AG10803 (cell line): ENCODE measurements around the gene BICDL2.

Experiments used
- DNase-seq: peaks from one replicate; pipeline ENCODE4 v3.0.0; 2010; ENCODE audit warnings: low read depth
- H3K4me3 ChIP-seq: 2 replicates; pipeline ENCODE4 v1.5.1; 2011; ENCODE audit warnings: mild to moderate bottlenecking, low read length, control low read depth
- TF ChIP-seq, protein P1 (sequence below): conservative IDR thresholded peaks from 2 replicates; pipeline ENCODE4 v1.5.1; 2011; ENCODE audit warnings: mild to moderate bottlenecking, low read length, control low read depth, inconsistent platforms

Gene BICDL2

DNA sequence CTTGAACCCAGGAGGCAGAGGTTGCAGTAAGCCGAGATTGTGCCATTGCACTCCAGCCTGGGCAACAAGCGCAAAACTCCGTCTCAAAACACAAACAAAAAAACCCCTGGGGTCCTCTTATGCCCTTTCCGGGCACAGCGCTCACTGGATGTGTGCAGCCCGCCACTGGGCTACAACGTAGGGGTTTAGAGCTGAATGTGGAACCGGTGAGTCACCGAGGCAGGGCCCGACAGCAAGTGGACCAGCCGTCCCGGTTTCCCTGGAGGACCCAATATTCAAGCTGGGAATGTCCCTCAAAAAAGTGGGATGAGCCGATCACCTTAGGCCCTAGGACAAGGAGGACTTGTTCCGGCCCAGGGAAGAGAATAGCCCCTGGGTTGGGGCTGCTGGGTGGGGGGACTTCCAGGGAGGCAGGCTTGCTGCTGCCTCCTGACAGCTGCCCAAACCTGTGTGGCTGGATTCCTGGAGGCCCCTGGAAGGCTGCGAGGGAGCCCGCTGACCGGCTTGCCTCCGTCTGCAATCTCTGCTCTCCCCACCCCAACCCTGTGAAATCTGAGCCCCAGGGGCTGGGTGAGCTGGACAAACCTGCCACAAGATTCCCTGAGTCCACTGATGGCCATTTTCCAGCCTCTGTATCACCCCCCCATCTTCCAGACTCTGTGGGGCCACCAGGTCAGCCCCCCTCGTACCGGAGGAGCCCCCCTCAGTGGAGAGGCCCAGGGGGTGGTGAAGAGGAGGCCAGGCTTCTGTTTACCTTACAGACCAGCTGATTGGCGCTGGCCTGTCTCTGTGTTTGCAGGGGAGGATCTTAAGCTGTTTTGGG, 27.0 kb downstream of the BICDL2 start:
- TF ChIP-seq, protein P1, sequence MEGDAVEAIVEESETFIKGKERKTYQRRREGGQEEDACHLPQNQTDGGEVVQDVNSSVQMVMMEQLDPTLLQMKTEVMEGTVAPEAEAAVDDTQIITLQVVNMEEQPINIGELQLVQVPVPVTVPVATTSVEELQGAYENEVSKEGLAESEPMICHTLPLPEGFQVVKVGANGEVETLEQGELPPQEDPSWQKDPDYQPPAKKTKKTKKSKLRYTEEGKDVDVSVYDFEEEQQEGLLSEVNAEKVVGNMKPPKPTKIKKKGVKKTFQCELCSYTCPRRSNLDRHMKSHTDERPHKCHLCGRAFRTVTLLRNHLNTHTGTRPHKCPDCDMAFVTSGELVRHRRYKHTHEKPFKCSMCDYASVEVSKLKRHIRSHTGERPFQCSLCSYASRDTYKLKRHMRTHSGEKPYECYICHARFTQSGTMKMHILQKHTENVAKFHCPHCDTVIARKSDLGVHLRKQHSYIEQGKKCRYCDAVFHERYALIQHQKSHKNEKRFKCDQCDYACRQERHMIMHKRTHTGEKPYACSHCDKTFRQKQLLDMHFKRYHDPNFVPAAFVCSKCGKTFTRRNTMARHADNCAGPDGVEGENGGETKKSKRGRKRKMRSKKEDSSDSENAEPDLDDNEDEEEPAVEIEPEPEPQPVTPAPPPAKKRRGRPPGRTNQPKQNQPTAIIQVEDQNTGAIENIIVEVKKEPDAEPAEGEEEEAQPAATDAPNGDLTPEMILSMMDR: no peak
- no peak overlapping the region for H3K4me3 ChIP-seq
- no peak for DNase-seq

DNA sequence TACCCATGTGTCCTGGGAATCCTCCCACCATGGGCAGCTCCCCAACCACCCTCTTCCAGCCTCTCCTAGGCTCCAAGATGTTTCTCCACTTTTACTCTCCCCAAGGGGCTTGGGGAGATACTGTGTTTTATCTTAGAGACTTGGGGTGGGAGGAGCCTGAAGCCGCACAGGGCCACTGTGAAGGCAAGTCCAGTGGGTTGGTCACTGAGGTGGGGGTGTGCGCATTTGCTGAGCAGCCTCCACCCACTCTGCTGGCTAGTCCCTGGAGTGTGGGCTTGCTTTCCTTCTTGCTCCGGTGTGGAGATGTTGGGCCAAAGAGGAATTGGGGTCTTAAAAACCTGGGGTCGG, 28.1 kb downstream of the BICDL2 start:
- TF ChIP-seq, protein P1: no peak
- DNase-seq: no peak
- H3K4me3 ChIP-seq: no peak overlapping the region

DNA sequence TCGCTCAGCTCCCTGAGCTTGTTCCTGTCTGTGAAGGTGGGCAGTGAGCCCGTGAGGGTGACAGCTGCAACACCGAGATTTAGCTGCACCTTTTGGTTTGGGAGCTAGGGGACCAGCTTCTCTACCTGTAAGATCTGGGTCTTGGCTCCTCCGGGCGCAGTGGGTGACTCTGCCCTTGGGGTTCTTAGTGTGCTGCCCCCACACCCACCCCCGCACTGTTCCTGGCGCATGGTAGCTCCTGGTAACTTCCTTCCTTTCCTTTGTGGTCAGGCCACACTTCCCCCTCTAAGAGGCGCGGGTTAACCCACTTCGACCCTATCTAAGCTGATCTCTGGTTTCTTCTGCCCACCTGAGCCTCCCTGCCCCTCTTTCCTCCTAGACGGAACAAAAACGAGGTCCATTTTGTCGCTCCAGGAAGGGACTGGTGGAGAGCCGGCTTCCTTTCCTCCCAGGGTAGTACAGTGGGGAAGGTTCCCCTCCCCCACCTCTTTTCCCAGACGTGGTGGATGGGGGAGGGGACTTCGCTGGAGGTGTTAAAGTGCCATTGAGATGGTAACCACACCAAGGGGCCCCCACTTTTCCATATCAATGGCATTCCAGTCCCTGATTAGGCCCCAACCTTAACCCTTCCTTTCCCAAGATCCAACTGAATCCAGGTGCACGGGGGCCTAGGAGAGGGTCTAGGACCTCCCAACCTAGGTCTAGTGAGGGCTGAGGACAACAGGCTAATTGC, 28.6 kb downstream of the BICDL2 start:
- TF ChIP-seq, protein P1: no peak
- no peak for DNase-seq
- no peak overlapping the region for H3K4me3 ChIP-seq

DNA sequence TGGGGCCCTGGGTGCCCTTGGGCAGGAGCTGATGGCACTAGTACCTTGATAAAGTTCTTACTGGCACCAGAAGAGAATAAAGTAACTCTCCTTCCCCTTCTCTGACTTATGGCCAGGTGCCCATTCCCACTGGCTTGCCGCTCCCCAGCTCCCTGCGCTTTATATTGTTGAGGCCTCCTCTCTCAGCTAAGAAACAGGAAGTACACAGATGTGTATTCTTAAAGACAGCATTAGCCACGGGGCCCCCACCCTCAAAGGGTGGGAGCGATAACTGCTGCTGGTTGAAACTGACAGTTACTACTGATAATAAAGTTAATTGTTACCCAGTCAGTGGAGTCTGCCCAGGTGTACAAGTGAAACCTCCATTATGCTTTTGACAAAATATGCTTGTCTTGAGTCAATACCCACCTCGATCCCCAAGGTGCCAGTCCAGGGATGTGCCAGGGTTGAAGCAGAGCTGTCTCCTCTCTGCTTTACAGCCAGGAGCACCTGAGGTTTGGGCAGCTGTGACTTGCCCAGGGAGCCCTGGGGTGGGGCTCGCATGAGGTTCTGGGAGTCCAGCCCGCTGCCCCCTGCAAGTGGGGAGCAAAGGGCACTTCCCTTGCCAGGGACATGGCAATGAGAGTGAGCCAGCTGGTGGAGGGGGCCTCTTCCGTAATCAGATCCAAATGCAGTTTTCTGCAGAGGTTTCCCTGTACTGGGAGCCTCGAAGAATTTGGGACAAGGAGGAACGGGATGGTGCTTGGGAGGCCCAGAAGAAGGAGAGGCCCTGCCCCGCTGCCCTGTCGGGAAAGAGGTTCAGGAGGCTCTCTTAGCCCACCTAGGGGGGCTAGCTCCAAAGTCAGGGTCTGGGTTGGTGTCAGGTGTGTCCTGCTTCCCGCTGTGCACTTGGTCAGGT, 29.4 kb downstream of the BICDL2 start:
- TF ChIP-seq, protein P1: no peak
- no peak for DNase-seq
- no peak overlapping the region for H3K4me3 ChIP-seq

DNA sequence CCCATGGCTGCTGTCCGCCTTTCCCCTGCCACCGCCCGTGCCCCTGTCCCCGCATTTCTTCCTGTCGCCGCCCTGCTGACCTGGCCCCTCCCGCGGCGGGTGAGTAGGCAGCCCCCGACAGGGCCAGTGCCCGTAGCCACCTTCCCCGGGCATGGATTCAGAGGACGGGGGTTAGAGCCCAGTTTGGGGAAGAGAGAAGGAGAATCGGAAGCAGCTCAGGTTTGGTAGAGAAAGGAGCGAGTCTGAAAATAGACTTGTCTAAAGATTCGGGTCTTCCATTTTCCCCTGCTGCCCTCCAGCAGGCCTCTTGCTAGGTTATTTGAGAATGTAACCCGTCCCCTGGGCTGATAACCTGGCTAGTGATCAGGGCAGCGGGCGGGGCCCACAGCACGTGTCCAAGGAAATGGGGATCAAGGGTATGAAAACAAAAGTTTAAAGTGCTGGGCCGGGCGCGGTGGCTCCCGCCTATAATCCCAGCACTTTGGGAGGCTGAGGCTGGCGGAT, 31.9 kb downstream of the BICDL2 start:
- H3K4me3 ChIP-seq: peak overlapping the region; percentile 27
- no peak for DNase-seq
- TF ChIP-seq, protein P1: no peak

DNA sequence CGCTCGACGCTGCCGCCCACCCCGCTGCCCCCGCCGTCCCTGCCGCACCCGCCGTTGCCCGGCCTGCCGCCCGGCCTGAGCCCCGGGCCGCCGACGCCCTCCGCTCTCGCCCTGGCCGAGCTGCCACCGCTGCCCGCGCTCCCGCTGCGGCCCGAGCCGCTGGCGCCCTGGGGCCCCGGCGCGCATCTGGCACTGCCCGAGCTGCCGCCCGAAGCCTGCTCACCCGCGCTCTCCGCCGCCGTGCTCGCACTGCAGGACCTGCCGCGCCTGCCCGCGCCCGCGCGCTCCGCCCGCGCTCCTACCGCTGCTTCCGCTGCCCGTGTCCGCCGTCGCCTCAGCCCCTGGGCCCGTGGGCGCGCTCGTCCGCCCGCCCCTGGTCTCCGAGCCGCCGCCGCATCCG, 32.4 kb downstream of the BICDL2 start:
- TF ChIP-seq, protein P1: no peak
- no peak overlapping the region for H3K4me3 ChIP-seq
- no peak for DNase-seq
